Kidney glomerular epithelial cell (primary cell): Measurements from ENCODE around the gene HPGDS.

Experiments
- DNase-seq: peaks from one replicate; lab custom pipeline; 2025; lab: John Stamatoyannopoulos, UW

Gene HPGDS

DNA sequence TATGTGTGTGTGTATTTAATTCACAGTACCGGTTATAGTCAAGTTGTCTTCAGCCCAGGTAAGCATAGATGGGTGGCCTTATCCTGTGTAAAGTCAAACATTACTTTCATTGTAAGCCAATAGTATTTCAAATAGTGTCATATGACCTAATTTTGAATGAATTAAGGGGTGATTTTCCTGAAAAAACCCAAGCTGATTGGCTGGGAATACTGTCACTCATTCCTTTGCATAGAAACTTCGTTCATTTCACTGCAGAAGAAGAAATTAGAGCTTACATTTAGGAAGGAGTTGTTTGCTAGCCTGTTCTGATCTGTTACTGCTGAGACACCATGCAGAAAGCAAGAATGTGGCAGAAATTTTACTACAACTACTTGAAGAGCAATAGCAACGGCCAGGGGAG, 89.6 kb downstream of the HPGDS start:
- DNase-seq: no peak

DNA sequence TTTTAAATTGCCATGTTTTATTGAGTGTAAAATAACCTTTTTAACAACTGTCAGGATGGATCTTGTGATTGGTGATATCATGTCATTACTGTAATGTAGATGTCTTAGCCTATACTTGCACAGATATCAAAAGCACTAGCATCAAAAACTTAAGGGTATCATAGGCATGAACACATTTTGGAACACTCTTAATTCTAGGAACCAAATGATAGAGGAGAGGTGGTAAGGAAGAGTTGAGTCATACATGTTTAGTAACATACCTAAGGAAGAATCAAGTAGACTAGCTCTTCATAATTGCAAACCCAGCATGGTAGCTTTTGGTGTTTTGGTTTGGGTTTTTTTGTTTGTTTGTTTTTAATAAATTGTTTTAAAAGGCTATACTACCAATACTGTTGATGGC, 91.5 kb downstream of the HPGDS start:
- DNase-seq: no peak
